Omental fat pad (tissue), 4 donors: ENCODE results near the gene ARL8A. TPM values are rescaled to one million over a fixed set of nuclear protein-coding genes. Genes with fewer than 3 reads are reported as not detected.

Experiments
- ATAC-seq: fragments of 150-250 bp; one replicate; pipeline ENCODE4 v1.9.1; 2016; ENCODE audit warnings: mild to moderate bottlenecking, moderate library complexity; ENCODE audit not compliant: low FRiP score
- DNase-seq: peaks from one replicate; pipeline ENCODE4 v3.0.0-alpha.2; 2019; ENCODE audit warnings: low spot score
- CTCF ChIP-seq, 3 donors: fragments of 450-650 bp; IDR thresholded peaks; one replicate each; pipeline ENCODE4 v1.5.1; 2016 to 2017; ENCODE audit warnings: antibody characterized with exemption in 3 of 3, mild to moderate bottlenecking in 3 of 3, moderate library complexity in 2 of 3
- total RNA-seq, 4 donors: library from RNA; depleted of rRNA; stranded (reverse); fragments of >200 nt; gene quantifications; one replicate each; pipeline ENCODE4 v1.1.0, GENCODE V29; 2016

ARL8A gene
- total RNA-seq, 4 donors from 2014 or later, result 31.1 to 61.8 (median 43.0) TPM

GRCh38 chr1:202133001-202133400 lies 11.5 kb downstream of the ARL8A start:
- ATAC-seq, result no peak
- no peak for TF ChIP-seq CTCF (IDR thresholded peaks at IDR 0.05)
- DNase-seq, result no peak

- no peak for TF ChIP-seq CTCF (IDR thresholded peaks at IDR 0.05)
- DNase-seq (no peak), ATAC-seq (peak; percentile 34)
These were observed 12.3 kb downstream of the ARL8A start for GRCh38 chr1:202131956-202132821.

- DNase-seq (no peak), ATAC-seq (no peak)
- TF ChIP-seq CTCF (IDR thresholded peaks at IDR 0.05), result no peak
These were observed 13.6 kb downstream of the ARL8A start for GRCh38 chr1:202130816-202131522.

GRCh38 chr1:202130297-202130721 lies 14.2 kb downstream of the ARL8A start:
- ATAC-seq (no peak), DNase-seq (no peak)
- TF ChIP-seq CTCF (IDR thresholded peaks at IDR 0.05), result no peak

GRCh38 chr1:202129453-202130296 lies 14.9 kb downstream of the ARL8A start:
- DNase-seq (no peak), ATAC-seq (no peak)
- TF ChIP-seq CTCF (IDR thresholded peaks at IDR 0.05), result no peak

- no peak for TF ChIP-seq CTCF (IDR thresholded peaks at IDR 0.05)
- ATAC-seq (no peak), DNase-seq (no peak)
These were observed 16.5 kb downstream of the ARL8A start for GRCh38 chr1:202127836-202128622.
